Measurements from ENCODE around the gene GAST. TPM values are rescaled to one million over a fixed set of nuclear protein-coding genes. Genes with fewer than 3 reads are reported as not detected.

GAST gene
- total and polyA plus RNA-seq, 2 donors (not counting 1 experiment from before 2014, with no cell fraction given) = not detected

DNA sequence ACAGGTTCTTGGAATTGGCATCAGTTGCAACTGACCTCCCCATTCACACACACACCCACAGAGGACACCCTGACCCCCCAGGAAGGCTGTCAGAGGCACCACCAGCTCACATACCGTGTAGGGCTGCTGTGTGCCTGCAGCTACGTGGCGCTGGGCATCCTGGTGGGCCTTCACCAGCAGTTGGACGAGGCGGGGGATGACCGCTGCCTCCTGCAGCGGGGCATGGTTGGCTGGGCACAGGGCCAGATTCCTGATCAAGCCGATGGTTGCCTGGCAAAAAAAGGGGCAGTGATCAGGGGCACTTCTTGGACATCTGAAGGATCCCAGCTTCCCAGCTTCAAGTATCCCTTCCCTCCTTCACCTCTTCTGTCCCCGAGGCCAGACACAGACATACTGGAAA, 46.5 kb downstream of the GAST start:
- Histone ChIP-seq H3K36me3 (ENCODE audit: control insufficient read depth, insufficient read depth, low read length) (no peaks in the 10 kb centered on the region), H2AFZ (ENCODE audit: low read length) (no peak overlapping the region)
- no peak for TF ChIP-seq EZH2 (IDR thresholded peaks at IDR 0.05; ENCODE audit: low read length, missing control alignments)
- TF ChIP-seq, protein P1, sequence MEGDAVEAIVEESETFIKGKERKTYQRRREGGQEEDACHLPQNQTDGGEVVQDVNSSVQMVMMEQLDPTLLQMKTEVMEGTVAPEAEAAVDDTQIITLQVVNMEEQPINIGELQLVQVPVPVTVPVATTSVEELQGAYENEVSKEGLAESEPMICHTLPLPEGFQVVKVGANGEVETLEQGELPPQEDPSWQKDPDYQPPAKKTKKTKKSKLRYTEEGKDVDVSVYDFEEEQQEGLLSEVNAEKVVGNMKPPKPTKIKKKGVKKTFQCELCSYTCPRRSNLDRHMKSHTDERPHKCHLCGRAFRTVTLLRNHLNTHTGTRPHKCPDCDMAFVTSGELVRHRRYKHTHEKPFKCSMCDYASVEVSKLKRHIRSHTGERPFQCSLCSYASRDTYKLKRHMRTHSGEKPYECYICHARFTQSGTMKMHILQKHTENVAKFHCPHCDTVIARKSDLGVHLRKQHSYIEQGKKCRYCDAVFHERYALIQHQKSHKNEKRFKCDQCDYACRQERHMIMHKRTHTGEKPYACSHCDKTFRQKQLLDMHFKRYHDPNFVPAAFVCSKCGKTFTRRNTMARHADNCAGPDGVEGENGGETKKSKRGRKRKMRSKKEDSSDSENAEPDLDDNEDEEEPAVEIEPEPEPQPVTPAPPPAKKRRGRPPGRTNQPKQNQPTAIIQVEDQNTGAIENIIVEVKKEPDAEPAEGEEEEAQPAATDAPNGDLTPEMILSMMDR (conservative IDR thresholded peaks at IDR 0.05 in 1 of 2, IDR thresholded peaks at IDR 0.05 in 1 of 2; ENCODE audit: low read depth in 1 of 2, low read length in 2 of 2) = no peak

DNA sequence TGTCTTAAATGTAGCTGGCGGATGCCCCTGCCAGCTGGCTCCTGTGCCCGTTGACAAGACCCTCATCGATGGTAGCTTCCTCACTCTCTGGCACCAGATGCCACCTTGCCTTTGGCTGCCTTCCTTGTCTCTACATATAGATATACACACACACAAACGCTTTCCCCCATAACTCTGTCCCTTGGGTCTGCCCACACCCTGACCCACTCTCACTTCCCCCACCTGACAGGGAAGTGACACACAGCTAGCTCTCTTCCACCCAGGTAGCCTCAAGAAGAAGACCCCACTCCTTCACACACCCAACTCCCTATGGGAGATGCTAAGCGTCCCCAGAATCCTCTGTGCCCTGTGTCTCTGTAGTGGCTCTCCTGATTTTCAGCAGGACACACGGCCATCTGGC, 48.7 kb downstream of the GAST start:
- H3K36me3 ChIP-seq (ENCODE audit: control insufficient read depth, insufficient read depth, low read length) = no peaks in the 10 kb centered on the region
- DNase-seq (ENCODE audit: low read depth in 2 of 2) = no peak
- H3K79me2 ChIP-seq (ENCODE audit: control insufficient read depth, insufficient read depth, low read length) = no peaks in the 10 kb centered on the region
- no peak for TF ChIP-seq EZH2 (IDR thresholded peaks at IDR 0.05; ENCODE audit: low read length, missing control alignments)
- TF ChIP-seq, protein P1 (conservative IDR thresholded peaks at IDR 0.05 in 1 of 2, IDR thresholded peaks at IDR 0.05 in 1 of 2; ENCODE audit: low read depth in 1 of 2, low read length in 2 of 2) = no peak
- H3K27me3 ChIP-seq (ENCODE audit: control insufficient read depth, insufficient read depth, low read length) = no peaks in the 10 kb centered on the region
- no peak overlapping the region for H3K9ac ChIP-seq (ENCODE audit: insufficient read depth, low read length)
- H3K4me2 ChIP-seq (ENCODE audit: extremely low read depth, insufficient read depth, low read length) = no peak overlapping the region
- no peak overlapping the region for H2AFZ ChIP-seq (ENCODE audit: low read length)
- H3K27ac ChIP-seq (ENCODE audit: insufficient read depth, low read length) = no peak overlapping the region
- H3K4me3 ChIP-seq (replicated peaks in 1 of 4; ENCODE audit: control extremely low read depth in 1 of 4, insufficient read depth in 1 of 4, low read depth in 3 of 4, low read length in 4 of 4) = no peak overlapping the region
- no peaks in the 10 kb centered on the region for H4K20me1 ChIP-seq (ENCODE audit: control insufficient read depth, extremely low read depth, insufficient read depth, low read length)
- no peaks in the 10 kb centered on the region for H3K4me1 ChIP-seq (ENCODE audit: control insufficient read depth, extremely low read depth, insufficient read depth, low read length)
- H3K9me3 ChIP-seq (ENCODE audit: control insufficient read depth, insufficient read depth, low read depth, low read length) = no peaks in the 10 kb centered on the region

More for the DNA sequence above, 46.5 kb downstream of the GAST start:
- DNase-seq (ENCODE audit: low read depth in 2 of 2) = no peak
- Histone ChIP-seq H3K4me2 (ENCODE audit: extremely low read depth, insufficient read depth, low read length) (no peak overlapping the region), H3K4me3 (replicated peaks in 1 of 4; ENCODE audit: control extremely low read depth in 1 of 4, insufficient read depth in 1 of 4, low read depth in 3 of 4, low read length in 4 of 4) (no peak overlapping the region), H3K9me3 (ENCODE audit: control insufficient read depth, insufficient read depth, low read depth, low read length) (no peaks in the 10 kb centered on the region), H3K79me2 (ENCODE audit: control insufficient read depth, insufficient read depth, low read length) (no peaks in the 10 kb centered on the region), H3K4me1 (ENCODE audit: control insufficient read depth, extremely low read depth, insufficient read depth, low read length) (no peaks in the 10 kb centered on the region), H3K27me3 (ENCODE audit: control insufficient read depth, insufficient read depth, low read length) (no peaks in the 10 kb centered on the region), H3K27ac (ENCODE audit: insufficient read depth, low read length) (no peak overlapping the region), H3K9ac (ENCODE audit: insufficient read depth, low read length) (no peak overlapping the region), H4K20me1 (ENCODE audit: control insufficient read depth, extremely low read depth, insufficient read depth, low read length) (no peaks in the 10 kb centered on the region)

DNA sequence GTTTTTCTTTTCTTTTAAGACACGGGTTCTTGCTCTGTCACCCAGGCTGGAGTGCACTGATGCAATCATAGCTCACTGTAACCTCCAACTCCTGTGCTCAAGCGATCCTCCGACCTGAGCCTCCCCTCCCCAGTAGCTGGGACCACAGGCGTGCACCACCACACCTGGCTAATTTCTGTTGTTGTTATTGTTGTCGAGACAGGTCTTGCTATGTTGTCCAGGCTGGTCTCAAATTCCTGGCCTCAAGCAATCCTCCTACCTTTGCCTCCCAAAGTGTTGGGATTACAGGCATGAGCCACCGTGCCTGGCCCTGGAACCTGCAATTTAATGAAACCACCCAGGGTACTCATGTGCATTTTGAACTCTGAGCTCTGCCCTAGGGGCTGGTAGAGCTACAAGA, 50.3 kb downstream of the GAST start:
- Histone ChIP-seq H3K79me2 (ENCODE audit: control insufficient read depth, insufficient read depth, low read length) (no peaks in the 10 kb centered on the region), H3K9me3 (ENCODE audit: control insufficient read depth, insufficient read depth, low read depth, low read length) (no peaks in the 10 kb centered on the region), H3K36me3 (ENCODE audit: control insufficient read depth, insufficient read depth, low read length) (no peaks in the 10 kb centered on the region)

More for the DNA sequence above, 50.3 kb downstream of the GAST start:
- Histone ChIP-seq H3K27ac (ENCODE audit: insufficient read depth, low read length) (no peak overlapping the region), H3K27me3 (ENCODE audit: control insufficient read depth, insufficient read depth, low read length) (no peaks in the 10 kb centered on the region), H4K20me1 (ENCODE audit: control insufficient read depth, extremely low read depth, insufficient read depth, low read length) (no peaks in the 10 kb centered on the region), H3K4me2 (ENCODE audit: extremely low read depth, insufficient read depth, low read length) (no peak overlapping the region), H2AFZ (ENCODE audit: low read length) (no peak overlapping the region), H3K4me3 (replicated peaks in 1 of 4; ENCODE audit: control extremely low read depth in 1 of 4, insufficient read depth in 1 of 4, low read depth in 3 of 4, low read length in 4 of 4) (no peak overlapping the region), H3K4me1 (ENCODE audit: control insufficient read depth, extremely low read depth, insufficient read depth, low read length) (no peaks in the 10 kb centered on the region), H3K9ac (ENCODE audit: insufficient read depth, low read length) (no peak overlapping the region)
- no peak for TF ChIP-seq EZH2 (IDR thresholded peaks at IDR 0.05; ENCODE audit: low read length, missing control alignments)
- TF ChIP-seq, protein P1 (conservative IDR thresholded peaks at IDR 0.05 in 1 of 2, IDR thresholded peaks at IDR 0.05 in 1 of 2; ENCODE audit: low read depth in 1 of 2, low read length in 2 of 2) = no peak
- no peak for DNase-seq (ENCODE audit: low read depth in 2 of 2)

Data from fibroblast of lung (primary cell).